Endometrium (tissue), 2 donors: Measurements from ENCODE around the gene CIC.
"Not testable (repeated sequence)": the region's sequence is repeated elsewhere in the genome, so short reads cannot be mapped to it uniquely, and the experiment has no call there.

Experiments
- FAIRE-seq: peaks from 2 replicates; lab custom pipeline; 2012; peaks lifted over from hg19 to GRCh38; lab: Jason Lieb, UNC
- donor health status: control.
- donor health status: control.

CIC gene

DNA sequence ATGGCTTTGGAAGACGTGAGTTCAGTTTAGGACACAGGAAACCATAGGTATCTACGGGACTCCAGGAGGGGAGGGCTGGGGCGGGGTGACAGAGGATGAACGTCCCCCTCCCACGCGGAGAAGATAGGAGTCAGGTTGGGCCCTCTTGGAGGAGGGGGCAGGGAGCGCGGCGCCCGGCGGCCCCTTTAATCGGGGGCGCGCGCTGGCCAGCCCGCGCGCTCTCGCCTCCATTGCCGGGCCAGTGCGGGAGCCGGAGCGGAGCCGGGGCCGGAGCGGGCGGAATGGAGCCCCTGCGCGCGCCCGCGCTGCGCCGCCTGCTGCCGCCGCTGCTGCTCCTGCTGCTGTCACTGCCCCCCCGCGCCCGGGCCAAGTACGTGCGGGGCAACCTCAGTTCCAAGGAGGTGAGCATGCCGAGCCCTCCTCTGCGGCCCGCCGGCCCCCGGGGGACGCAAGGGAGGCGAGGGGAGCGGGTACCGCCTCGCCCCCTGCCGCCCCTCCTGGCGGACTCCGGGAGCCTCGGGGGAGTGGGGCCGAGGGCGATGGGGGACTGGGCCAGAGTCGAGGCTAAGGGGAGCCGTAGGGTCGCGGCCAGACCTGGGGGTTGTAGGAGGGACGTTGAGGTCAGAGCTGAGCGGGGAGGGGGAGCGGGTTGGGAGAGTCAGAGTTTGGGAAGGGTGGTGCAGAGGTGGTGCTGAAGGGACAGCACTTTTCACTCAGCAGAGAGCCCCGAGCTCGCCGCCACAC, 44.2 kb downstream of the CIC start, which contains the start of gene TMEM145:
TMEM145 (plus strand) TSS at position 214 of the 744 bp plus-strand sequence; CDS start at position 282, 68 bp downstream.
- no peak for FAIRE-seq

DNA sequence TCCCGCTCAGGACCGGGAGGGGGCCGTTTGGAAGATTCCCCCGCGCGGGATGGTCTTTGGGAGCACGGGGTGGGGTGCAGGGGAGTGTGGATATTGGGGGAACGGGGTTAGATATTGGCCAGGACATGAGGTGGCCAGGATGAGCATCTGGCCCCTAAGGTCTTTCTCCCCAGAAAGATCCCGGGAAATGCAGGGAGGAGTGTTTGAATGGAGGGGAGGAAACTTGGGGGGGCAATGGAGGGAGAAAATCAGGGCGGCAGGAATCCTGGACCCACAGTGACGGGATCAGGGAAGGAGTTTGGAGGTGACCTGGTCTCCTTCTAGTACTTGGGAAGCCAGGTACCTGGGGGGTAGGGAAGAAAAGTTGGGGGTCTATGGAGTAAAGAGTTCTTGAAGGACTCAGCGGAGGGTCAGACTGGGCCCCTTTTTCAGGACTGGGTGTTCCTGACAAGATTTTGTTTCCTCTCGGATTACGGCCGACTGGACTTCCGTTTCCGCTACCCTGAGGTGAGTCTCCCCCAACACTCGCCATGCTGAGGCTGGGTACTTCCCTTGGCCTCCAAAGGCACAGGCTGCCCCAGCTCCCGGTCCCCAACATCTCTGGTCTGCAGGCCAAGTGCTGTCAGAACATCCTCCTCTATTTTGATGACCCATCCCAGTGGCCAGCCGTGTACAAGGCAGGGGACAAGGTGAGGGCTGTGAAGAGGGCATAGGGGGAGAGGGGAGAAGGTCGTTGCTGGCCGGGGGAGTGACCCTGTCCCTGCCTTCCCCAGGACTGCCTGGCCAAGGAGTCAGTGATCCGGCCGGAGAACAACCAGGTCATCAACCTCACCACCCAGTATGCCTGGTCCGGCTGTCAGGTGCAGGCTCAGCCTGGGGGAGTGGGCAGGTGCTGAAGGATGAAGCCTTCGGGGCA, 45.0 kb downstream of the CIC start:
- no peak for FAIRE-seq

DNA sequence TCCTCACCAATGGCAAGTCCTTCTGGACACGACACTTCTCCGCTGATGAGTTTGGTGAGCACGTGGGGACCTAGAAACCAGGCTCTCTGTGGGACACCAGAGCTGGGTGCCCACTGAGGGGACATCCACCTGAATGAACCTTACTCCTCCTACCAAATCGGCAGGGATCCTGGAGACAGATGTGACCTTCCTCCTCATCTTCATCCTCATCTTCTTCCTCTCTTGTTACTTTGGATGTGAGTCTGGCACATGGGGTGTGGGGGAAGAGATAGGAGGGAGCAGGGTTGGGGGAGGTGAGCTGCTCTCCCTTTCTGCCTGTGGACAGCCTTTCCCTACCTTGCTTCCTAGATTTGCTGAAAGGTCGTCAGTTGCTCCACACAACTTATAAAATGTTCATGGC, 46.0 kb downstream of the CIC start:
- FAIRE-seq = no peak

DNA sequence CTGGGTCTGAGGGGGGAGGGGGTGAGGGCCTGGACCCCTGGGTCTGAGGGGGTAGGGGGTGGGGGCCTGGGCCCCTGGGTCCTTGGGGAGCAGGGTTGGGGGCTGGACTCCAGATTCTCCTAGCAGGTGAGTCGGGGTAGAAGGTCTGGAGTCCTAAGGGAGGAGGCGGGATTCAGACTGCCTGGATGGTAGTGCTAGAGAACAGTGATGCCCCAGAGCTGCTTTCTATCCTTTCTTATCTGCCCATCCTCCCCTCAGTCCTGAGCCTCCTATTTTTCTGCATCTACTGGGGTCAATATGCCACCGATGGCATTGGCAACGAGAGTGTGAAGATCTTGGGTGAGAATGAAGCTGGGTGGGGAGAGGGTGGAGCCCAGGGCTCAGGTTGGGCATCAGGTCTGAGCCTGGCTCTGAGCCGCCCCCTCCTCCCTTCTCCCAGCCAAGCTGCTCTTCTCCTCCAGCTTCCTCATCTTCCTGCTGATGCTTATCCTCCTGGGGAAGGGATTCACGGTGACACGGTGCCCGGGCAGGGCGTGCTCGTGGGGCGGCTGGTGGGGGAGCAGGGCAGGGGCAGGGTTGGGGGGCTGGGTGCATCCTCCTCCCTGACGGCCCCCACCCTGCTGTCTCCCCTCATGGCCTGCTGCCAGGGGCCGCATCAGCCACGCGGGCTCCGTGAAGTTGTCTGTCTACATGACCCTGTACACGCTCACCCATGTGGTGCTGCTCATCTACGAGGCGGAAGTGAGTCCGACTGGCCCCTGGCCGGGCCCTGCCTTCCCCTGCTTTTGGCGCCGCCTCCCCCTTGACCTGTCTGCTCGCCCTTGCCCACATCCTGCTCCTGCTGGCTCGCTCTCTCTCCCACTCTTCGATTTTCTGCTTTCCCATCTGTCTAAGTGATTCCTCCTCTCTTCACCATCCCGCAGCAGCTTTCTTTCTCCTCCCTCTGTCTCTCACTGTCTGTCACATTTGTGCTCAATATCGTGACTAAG, 47.5 kb downstream of the CIC start:
- no peak for FAIRE-seq

DNA sequence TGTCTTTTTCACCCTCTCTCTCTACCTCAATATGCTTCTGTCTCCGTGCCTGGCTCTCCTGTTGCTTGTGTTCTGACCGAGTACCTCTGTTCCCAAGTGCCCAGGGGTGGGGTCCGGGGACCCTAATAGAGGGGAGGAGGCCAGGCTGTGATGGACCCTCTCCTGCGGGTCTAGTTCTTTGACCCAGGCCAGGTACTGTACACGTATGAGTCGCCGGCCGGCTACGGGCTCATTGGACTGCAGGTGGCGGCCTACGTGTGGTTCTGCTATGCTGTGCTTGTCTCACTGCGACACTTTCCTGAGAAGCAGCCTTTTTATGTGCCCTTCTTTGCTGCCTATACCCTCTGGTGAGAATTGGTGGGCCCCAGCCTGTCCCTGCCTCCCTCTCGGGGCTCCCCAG, 48.5 kb downstream of the CIC start:
- FAIRE-seq = no peak

DNA sequence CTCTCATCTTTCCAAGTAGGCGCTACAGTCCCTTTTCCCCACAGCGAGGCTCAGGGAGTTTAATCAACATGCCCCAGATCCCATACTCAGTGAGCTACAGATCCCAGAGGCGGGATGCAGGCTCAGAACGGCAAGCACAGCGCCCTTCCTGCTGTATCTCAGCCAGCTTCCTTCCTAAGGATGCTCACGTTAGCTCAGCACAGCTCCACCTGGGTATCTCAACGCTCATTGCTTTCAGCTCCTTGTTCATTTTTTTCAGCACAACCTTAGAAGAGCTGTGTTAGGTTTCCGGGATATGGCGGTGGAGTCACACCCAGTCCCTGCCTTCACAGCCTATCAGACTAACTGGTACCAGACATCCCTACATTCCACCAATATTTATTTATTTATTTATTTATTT, 53.3 kb downstream of the CIC start:
- no peak for FAIRE-seq

DNA sequence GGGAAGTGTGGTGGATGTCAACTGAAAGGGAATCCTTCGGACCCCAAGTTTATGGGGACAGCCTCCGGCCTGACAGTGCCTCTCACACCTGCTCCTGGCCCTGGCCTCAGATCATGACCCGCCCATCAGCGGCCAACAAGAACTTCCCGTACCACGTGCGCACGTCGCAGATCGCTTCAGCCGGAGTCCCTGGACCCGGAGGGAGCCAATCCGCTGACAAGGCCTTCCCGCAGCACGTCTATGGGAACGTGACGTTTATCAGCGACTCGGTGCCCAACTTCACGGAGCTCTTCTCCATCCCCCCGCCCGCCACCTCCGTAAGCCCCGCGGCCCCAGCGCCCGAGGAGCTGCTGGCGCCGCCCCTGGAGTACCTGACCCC, 54.4 kb downstream of the CIC start:
- FAIRE-seq = no peak

DNA sequence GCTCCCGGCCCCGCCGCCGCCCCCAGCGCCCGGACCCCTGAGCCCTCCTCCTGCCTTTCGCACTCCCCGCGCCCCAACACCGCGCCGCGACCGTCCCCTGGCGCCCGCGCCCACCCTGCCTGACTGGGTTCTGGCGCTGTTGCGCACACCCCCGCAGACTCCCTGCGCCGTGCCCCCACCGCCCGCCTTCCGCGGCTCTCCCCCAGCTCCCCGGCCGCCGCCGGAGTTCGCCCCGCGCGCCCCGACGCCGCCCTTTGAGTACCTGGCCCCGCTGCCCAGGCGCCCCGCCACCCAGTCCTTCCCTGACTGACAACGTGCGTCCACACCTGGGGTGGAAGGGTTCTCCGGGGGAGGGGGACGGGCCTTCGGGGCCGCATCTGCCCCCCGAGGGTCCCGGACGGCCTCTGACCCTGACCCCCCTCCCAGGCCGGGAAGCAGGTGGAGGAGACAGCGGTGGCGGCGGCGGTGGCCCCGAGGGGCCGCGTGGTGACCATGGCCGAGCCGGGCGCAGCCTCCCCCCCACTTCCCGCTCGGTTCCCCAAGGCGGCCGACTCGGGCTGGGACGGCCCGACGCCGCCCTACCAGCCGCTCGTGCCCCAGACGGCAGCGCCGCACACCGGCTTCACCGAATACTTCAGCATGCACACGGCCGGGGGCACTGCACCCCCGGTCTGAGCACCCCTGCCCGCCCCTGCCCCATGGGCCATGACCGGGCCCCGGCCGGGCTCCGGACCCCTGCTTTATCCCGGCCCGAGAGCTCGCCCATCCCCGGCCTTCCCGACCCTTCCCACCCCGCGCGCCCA, 55.0 kb downstream of the CIC start:
- no peak for FAIRE-seq

DNA sequence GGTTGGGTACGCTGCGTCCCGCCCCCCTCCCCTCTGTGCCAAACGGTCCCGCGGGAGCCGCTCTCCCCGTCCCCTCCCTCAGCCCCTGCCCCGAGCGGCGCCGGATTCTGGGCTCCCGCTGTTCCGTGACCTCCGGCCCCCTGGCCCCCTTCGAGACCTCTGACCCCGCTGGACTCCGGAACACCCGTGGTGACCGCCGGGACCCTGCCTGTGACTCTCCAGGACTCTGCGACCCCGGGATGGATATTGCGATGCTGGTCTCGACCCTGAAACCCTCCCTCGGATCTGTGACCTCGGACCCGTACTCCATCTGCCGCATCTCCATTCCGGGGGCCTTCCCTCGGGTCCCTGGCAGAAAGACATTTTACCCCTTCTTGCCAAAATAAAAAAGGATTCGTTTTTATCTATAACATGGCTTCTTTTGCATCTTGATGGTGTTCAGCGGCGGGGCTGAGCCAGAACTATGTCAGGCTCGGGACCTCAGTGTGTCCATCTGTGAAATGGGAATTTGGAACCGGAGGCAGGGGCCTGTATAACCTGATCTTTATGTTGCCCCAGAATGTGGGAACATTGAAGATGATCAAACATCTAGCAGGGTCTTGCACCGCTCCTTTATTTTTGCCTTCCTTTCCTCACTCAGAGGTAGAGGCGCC, 55.7 kb downstream of the CIC start:
- FAIRE-seq = no peak

DNA sequence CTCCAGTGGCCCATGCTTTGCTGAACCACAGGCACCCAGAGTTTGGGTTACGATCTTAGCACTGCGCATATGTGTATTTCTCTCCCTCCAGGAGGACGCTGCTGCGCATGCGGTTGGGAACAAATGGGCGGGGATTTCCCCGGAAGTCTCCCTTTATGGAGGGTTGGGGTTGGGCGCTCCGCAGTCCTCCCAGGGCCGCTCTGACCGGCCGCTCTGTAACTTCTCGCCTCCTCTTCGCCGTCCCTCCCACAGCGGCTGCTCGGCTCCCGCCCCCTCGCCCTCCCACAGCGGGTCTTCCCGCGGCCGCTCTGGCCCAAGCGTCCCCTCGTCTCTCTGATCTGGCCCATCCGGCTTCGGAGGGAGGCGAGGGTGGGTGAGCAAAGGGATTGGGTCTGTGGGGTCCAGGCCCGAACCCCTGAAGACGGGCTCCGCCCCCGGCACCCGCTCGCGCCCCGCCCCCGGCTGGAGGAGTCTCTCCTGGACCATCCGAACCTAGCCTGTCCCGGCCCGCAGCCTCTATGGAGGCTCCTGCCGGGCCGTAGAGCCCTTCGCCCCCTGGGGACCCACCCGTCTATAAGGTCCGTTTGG, 56.4 kb downstream of the CIC start, which contains the start of gene MEGF8:
MEGF8 (plus strand) TSS at position 328 of the 588 bp plus-strand sequence. CDS start 609 bp downstream, outside the sequence.
- peak; percentile 98 for FAIRE-seq

DNA sequence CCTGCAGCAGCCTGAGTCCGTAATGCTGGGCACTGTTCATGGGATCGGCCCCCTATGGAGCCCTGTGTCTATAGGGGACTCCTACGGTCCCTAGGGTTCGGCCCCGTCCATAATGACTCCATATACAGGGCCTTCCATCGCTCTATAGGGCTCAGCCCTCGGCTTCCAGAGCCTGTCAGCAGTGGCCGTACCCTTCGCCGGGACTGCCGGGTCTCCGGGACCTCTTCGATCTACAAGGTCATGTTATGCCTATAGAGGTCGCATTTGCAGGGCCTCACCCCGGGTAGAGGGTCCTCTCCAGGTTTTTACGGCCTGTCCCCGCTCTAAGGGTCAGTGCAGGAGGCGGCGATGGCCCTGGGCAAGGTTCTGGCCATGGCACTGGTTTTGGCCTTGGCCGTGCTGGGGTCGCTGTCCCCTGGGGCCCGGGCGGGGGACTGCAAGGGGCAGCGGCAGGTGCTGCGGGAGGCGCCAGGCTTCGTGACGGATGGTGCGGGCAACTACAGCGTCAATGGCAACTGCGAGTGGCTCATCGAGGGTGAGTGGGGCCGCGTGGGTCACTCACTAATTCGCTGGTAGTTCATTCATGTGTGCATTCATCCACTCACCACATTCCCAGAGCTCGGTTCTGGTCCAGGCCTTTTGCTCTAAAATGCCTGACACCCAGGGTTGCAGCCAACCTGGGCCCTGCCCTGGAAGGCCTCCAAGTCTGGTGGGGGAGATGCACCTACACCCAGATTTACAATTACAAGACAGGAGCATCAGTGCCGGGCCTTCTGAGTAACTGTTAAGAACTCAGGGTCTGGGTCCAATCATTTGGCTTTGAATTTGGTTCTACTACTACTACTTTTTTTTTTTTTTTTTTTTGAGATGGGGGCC, 57.1 kb downstream of the CIC start:
- FAIRE-seq = no peak

DNA sequence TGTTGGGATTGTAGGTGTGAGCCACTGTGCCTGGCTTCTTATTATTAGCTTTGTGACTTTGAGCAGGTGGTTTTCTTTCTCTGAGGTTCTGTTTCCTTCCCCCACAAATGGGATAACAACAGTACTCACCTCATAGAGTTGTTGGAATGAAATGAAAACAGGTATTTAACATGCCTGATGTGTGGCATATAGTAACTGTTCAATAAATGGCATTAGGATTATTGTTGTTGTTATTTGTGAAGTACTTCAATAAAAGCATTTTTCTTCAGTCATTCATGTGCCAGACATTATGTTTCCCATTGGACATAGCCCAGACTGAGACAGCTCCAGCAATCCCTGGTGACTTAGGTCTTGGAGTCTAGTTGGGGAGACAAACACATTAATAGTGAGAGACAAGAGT, 57.9 kb downstream of the CIC start:
- no peak for FAIRE-seq

DNA sequence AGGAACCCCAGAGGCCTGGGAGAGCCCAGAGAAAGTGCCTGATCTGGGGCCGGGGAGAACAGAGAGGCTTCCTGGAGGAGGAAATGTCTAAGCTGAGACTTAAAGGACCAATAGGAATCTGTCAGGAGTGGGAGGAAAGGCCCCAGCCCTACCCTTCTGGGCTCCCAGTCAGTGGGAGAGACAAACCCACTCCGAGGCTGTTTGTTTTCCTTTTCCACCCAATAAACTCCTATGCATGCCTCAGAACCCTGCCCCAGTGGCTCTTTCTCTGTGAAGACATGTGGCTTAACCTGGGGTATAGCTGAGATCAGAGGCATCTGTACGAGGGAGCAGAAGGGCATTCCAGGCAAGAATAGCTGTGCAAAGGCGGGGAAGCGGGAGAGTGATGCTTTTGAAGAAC, 58.3 kb downstream of the CIC start:
- no peak for FAIRE-seq

DNA sequence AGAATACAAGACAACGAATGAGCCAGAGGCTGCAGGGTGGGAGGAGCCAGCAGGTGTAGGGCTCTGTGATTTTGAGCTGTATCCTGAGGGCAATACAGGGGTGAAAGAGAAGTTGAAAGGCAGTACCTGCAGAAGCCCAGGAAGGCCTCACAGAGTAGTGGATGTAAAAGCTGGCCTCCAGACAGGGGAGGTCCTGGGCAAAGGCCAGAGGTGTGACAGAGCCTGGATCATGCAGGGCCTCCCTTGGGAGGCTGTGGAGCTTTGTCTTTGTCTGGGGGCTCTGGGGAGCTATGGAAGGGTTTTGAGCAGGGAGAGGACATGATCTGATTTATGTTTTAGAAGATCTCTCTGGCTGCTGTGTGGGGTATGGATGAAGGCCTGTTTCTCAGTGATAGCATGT, 59.1 kb downstream of the CIC start:
- FAIRE-seq = no peak

DNA sequence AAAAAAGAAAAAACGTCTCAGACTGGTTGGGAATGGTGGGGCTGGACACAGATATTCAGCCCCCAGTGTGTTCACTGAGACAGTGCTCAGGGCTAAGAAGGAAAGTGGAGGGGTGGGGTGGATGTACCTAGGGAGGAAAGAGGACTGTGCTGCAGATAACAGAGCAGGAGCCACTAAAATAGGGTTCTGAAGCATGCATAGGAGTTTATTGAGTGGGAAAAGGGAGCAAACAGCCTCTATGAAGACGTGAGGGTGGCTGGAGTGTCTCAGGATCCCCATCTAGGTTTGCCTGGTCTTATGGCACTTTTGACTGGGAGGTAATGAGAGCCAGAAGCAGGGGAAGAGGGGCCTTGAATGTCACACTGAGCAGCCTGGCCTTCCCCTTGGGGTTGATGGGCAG, 59.8 kb downstream of the CIC start:
- no peak for FAIRE-seq

DNA sequence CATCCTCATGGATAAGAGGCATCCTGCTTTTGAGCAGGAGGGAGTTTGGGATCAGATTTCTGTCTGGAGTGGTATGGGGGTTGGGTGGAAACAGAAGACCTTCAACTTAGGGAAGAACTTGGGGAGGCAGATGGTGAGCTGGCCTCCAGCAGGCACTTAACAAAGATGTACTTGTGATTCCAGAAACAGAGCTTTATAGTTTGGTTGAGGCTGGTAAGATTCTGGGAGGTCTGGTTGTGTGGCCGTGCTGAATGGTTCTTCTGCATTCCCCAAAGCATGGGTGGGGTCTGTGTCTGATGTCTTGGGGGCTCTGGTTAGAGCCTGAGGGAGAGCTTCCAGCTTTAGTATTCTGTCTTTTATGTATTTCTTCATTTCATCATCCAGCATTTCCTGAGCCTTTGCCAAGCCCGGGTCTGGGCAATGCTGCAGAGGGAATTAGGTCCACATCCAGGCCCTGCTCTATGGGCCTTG, 61.2 kb downstream of the CIC start:
- FAIRE-seq = no peak

DNA sequence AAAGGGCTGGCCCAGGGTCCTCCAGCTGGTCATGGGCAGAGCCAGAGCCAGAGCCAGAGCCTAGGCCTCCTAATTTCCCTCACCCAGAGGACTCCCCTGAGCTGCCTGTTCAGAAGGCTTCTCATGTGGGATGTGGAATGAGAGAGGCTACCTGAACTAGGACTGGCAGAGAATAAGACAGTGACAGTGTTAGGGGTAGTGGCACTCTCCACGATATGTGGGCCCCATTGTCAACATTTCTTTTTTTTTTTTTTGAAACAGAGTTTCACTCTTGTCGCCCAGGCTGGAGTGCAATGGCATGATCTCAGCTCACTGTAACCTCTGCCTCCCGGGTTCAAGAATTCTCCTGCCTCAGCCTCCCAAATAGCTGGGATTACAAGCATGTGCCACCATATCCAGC, 62.3 kb downstream of the CIC start:
- not testable (repeated sequence) for FAIRE-seq

DNA sequence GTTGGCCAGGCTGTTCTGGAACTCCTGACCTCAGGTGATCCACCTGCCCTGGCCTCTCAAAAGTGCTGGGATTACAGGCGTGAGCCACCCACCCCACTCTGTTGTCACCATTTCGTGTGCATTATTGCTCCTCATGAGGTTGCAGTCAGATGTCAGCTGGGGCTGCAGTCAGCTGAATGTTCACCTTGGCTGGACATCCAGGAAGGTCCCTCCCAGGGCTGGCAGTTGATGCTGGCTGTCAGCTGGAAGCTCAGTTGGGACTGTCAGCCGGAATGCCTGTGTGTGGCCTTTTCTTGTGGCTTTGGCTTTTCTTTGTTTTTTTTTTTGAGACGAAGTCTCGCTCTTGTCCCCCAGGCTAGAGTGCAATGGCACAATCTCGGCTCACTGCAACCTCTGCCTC, 63.0 kb downstream of the CIC start:
- FAIRE-seq = no peak

DNA sequence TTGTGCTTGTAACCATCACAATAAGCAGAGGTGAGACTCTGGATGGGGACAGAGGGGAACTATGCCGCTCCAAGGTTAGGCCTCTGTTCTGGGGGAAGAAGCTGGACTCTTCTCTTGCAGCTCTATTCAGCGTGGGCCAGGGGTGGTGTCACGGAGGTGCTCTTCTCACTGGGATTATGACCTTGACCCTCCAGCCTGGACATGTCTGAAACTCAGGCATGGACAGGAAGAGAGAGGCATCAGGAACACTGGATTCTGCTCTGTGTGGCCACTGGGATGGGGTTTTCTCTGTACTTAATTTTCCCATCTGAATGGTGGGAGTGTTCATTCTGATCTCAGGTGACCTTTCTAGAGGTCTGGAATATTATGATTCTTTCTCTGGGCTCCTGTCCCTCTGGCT, 64.0 kb downstream of the CIC start:
- no peak for FAIRE-seq
